ENCODE measurements around the gene PAQR7.

Gene PAQR7

GRCh38 chr1:25907601-25908000 lies 32.1 kb upstream of the PAQR7 start:
- DNase-seq (ENCODE audit: low spot score in 2 of 2): no peak
- Histone ChIP-seq H3K4me1 (peaks cover 23% of the 10 kb centered on the region), H3K36me3 (replicated peaks) (peaks cover 19% of the 10 kb centered on the region), H3K4me3 (no peak overlapping the region), H3K27me3 (ENCODE audit: low read depth) (no peaks in the 10 kb centered on the region), H3K9me3 (no peaks in the 10 kb centered on the region)
- in situ Hi-C loops (cut with MboI; ENCODE audit: low sequenced_read_pairs): no loop called here

- in situ Hi-C loops (cut with MboI; ENCODE audit: low sequenced_read_pairs): no loop called here
- DNase-seq (ENCODE audit: low spot score in 2 of 2): peak in 1 of 2 experiments; percentile 43
- no peaks in the 10 kb centered on the region for H3K27me3 ChIP-seq (ENCODE audit: low read depth)
These were observed 31.3 kb upstream of the PAQR7 start for GRCh38 chr1:25906644-25907300.

GRCh38 chr1:25905680-25906643 lies 30.5 kb upstream of the PAQR7 start, which contains the start of gene STMN1:
Gene STMN1, minus strand, starts transcription at chr1:25906419. Its CDS starts 1,743 bp downstream, at chr1:25904676.
- peaks cover 35% of the 10 kb centered on the region for H3K36me3 ChIP-seq (replicated peaks)
- peak; percentile 94 to 98 for DNase-seq (ENCODE audit: low spot score in 2 of 2)
- no peaks in the 10 kb centered on the region for H3K9me3 ChIP-seq
- peaks cover 23% of the 10 kb centered on the region for H3K4me1 ChIP-seq
- H3K27me3 ChIP-seq (ENCODE audit: low read depth): no peaks in the 10 kb centered on the region
- in situ Hi-C loops (cut with MboI; ENCODE audit: low sequenced_read_pairs): no loop called here
- H3K4me3 ChIP-seq: peak within 1 kb of the TSS; percentile 82

More at GRCh38 chr1:25906644-25907300, 31.3 kb upstream of the PAQR7 start:
- peaks cover 23% of the 10 kb centered on the region for H3K4me1 ChIP-seq
- H3K9me3 ChIP-seq: no peaks in the 10 kb centered on the region
- peaks cover 27% of the 10 kb centered on the region for H3K36me3 ChIP-seq (replicated peaks)
- peak overlapping the region; percentile 82 for H3K4me3 ChIP-seq

DNA sequence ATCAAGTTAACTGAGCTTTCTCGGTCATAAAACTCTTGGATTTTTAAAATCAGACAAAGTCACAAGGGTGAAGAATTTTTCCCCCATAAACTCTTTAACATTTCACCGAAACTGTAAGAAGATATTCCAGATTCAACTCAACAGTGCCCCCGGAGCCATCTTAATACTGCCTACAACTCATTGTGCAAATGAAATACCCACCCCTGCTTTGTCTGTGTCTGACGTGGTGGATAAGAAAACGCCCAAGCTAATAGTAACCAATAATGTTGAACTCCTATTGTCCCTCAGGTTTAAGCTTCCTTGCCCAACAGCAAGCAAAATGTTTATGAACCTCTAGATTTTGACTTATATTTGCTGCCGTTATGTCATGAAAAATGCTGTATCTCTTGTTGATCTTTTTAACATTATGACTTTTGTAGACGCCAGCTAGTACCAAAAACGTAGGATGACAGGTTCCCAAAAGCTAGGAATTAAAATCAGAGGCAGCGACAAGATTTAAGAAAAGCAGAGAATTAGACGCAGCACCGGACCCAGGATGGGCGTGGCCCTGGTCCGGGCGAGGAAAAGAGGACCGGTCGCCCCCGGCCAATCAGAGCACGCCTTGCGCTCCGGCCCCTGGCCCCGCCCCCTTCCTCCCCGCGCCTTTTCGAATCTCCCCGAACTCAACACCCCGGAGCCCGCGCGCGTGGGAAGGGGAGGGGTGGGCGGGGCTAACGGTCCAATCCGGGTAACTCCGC lies 29.6 kb upstream of the PAQR7 start:
- Histone ChIP-seq H3K27me3 (ENCODE audit: low read depth) (no peaks in the 10 kb centered on the region), H3K9me3 (no peaks in the 10 kb centered on the region), H3K4me1 (peaks cover 23% of the 10 kb centered on the region), H3K36me3 (replicated peaks) (peaks cover 42% of the 10 kb centered on the region), H3K4me3 (peak overlapping the region; percentile 82)
- DNase-seq (ENCODE audit: low spot score in 2 of 2): peak; percentile 95 to 99
- in situ Hi-C loops (cut with MboI; ENCODE audit: low sequenced_read_pairs): no loop called here

- no peaks in the 10 kb centered on the region for H3K27me3 ChIP-seq (ENCODE audit: low read depth)
- in situ Hi-C loops (cut with MboI; ENCODE audit: low sequenced_read_pairs): no loop called here
- H3K36me3 ChIP-seq (replicated peaks): peaks cover 54% of the 10 kb centered on the region
- no peak for DNase-seq (ENCODE audit: low spot score in 2 of 2)
- H3K9me3 ChIP-seq: no peaks in the 10 kb centered on the region
- peaks cover 23% of the 10 kb centered on the region for H3K4me1 ChIP-seq
- peak overlapping the region; percentile 82 for H3K4me3 ChIP-seq
These were observed 28.5 kb upstream of the PAQR7 start for GRCh38 chr1:25903986-25904385.

- DNase-seq (ENCODE audit: low spot score in 2 of 2): no peak
- in situ Hi-C loops (cut with MboI; ENCODE audit: low sequenced_read_pairs): no loop called here
- H3K36me3 ChIP-seq (replicated peaks): peaks cover 66% of the 10 kb centered on the region
These were observed 27.0 kb upstream of the PAQR7 start for GRCh38 chr1:25902462-25902861.

DNA sequence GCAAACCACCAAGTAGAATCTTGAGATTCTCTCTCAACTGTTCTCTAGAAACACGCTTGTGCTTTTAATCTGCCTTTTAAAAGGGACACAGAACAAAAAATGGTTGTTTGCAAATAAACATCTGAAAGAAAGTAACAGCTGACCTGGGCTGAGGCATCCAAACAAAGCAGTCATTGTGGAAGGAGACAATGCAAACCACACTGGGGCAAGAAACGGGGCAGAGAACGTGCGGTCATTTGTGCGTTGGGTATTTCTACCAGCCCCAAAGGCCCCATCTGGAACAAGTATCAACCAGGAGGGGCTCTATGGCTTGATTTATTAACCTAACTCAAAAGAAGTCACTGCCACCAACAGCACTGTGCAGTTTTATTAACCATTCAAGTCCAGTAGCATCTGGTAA lies 24.7 kb upstream of the PAQR7 start:
- in situ Hi-C loops (cut with MboI; ENCODE audit: low sequenced_read_pairs): no loop called here
- H3K4me1 ChIP-seq: peaks cover 12% of the 10 kb centered on the region

More at GRCh38 chr1:25902462-25902861, 27.0 kb upstream of the PAQR7 start:
- Histone ChIP-seq H3K27me3 (ENCODE audit: low read depth) (no peaks in the 10 kb centered on the region), H3K4me1 (peaks cover 20% of the 10 kb centered on the region), H3K9me3 (no peaks in the 10 kb centered on the region), H3K4me3 (no peak overlapping the region)

GRCh38 chr1:25899792-25900191 lies 24.3 kb upstream of the PAQR7 start:
- Histone ChIP-seq H3K36me3 (replicated peaks) (peaks cover 66% of the 10 kb centered on the region), H3K4me1 (peaks cover 14% of the 10 kb centered on the region), H3K27me3 (ENCODE audit: low read depth) (no peaks in the 10 kb centered on the region), H3K9me3 (no peaks in the 10 kb centered on the region), H3K4me3 (no peak overlapping the region)
- in situ Hi-C loops (cut with MboI; ENCODE audit: low sequenced_read_pairs): loop anchor here (5.0 kb wide), 1 partner anchor 98 kb away; the partner anchor contains the start of gene PAFAH2
- DNase-seq (ENCODE audit: low spot score in 2 of 2): no peak

More for the DNA sequence above, 24.7 kb upstream of the PAQR7 start:
- Histone ChIP-seq H3K27me3 (ENCODE audit: low read depth) (no peaks in the 10 kb centered on the region), H3K9me3 (no peaks in the 10 kb centered on the region), H3K36me3 (replicated peaks) (peaks cover 66% of the 10 kb centered on the region), H3K4me3 (no peak overlapping the region)
- DNase-seq (ENCODE audit: low spot score in 2 of 2): no peak

- Histone ChIP-seq H3K4me3 (no peak overlapping the region), H3K36me3 (replicated peaks) (peaks cover 58% of the 10 kb centered on the region), H3K4me1 (peaks cover 9% of the 10 kb centered on the region), H3K27me3 (ENCODE audit: low read depth) (no peaks in the 10 kb centered on the region), H3K9me3 (no peaks in the 10 kb centered on the region)
- in situ Hi-C loops (cut with MboI; ENCODE audit: low sequenced_read_pairs): loop anchor here (5.0 kb wide), 1 partner anchor 99 kb away; the partner anchor contains the start of gene PAFAH2
- DNase-seq (ENCODE audit: low spot score in 2 of 2): no peak
These were observed 22.9 kb upstream of the PAQR7 start for GRCh38 chr1:25898223-25899015.

GRCh38 chr1:25897754-25898153 lies 22.2 kb upstream of the PAQR7 start:
- Histone ChIP-seq H3K27me3 (ENCODE audit: low read depth) (no peaks in the 10 kb centered on the region), H3K4me3 (no peak overlapping the region), H3K36me3 (replicated peaks) (peaks cover 51% of the 10 kb centered on the region), H3K4me1 (peaks cover 5% of the 10 kb centered on the region), H3K9me3 (no peaks in the 10 kb centered on the region)
- in situ Hi-C loops (cut with MboI; ENCODE audit: low sequenced_read_pairs): loop anchor here (5.0 kb wide), 1 partner anchor 100 kb away; the partner anchor contains the start of gene PAFAH2
- DNase-seq (ENCODE audit: low spot score in 2 of 2): no peak

DNA sequence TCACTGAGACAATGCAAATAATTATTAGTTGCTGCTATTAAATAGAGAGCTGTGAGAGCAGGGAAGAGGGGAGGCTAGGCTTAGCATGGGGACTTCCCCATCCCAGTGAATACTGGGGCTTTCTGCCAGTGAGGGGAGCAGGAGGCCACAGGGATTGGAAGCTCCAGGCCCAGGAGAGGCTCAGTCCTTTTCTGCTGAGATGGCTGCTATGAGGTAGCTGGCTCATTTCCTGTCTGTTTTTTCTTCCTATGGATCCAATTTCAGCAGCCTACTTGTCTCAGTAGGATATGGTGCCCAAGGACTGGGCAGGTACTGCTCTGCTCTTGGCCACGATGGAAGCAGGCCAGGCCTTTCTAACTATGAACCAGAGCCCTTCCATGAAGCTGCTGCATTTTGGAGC lies 20.8 kb upstream of the PAQR7 start:
- Histone ChIP-seq H3K4me1 (peaks cover 5% of the 10 kb centered on the region), H3K9me3 (no peaks in the 10 kb centered on the region), H3K4me3 (no peak overlapping the region), H3K36me3 (replicated peaks) (peaks cover 36% of the 10 kb centered on the region), H3K27me3 (ENCODE audit: low read depth) (no peaks in the 10 kb centered on the region)
- no peak for DNase-seq (ENCODE audit: low spot score in 2 of 2)
- in situ Hi-C loops (cut with MboI; ENCODE audit: low sequenced_read_pairs): loop anchor here (5.0 kb wide), 1 partner anchor 101 kb away; the partner anchor contains the start of gene PAFAH2

GRCh38 chr1:25895365-25895990 lies 20.0 kb upstream of the PAQR7 start:
- Histone ChIP-seq H3K4me1 (peaks cover 5% of the 10 kb centered on the region), H3K9me3 (no peaks in the 10 kb centered on the region), H3K36me3 (replicated peaks) (peaks cover 29% of the 10 kb centered on the region), H3K27me3 (ENCODE audit: low read depth) (no peaks in the 10 kb centered on the region), H3K4me3 (no peak overlapping the region)
- in situ Hi-C loops (cut with MboI; ENCODE audit: low sequenced_read_pairs): loop anchor here (5.0 kb wide), 1 partner anchor 102 kb away; the partner anchor contains the start of gene PAFAH2
- DNase-seq (ENCODE audit: low spot score in 2 of 2): peak; percentile 78 to 92
